ENCODE measurements around the gene KIF17. TPM values are rescaled to one million over a fixed set of nuclear protein-coding genes. Genes with fewer than 3 reads are reported as not detected.

The KIF17 gene
- total RNA-seq, 3 donors from 2014 or later (not counting 1 experiment from before 2014, with no cell fraction given), result not detected

- WGBS (ENCODE audit: insufficient coverage), result 91% methylated on average over 29 of the region's 29 CpGs
- Mint-ChIP-seq H3K4me3 (no peak overlapping the region), H3K4me1 (peaks cover 5 to 9% of the 10 kb centered on the region in 2 donors)
These were observed 3.6 kb upstream of the KIF17 start for GRCh38 chr1:20721117-20722061.

GRCh38 chr1:20720631-20721091 lies 2.9 kb upstream of the KIF17 start:
- H3K36me3 Mint-ChIP-seq, result no peaks in the 10 kb centered on the region
- intact Hi-C loops (cut with micrococcal nuclease), result no loop called here
- no peak for ATAC-seq
- Histone ChIP-seq H3K4me3 (ENCODE audit: low read length) (no peak overlapping the region), H3K4me1 (ENCODE audit: control insufficient read depth, insufficient read depth, low read length) (peaks cover 12% of the 10 kb centered on the region), H3K36me3 (ENCODE audit: control insufficient read depth, insufficient read depth, low read length) (no peaks in the 10 kb centered on the region), H3K9me3 (ENCODE audit: control insufficient read depth, insufficient read depth, low read length) (no peaks in the 10 kb centered on the region), H3K27ac (ENCODE audit: low read length) (no peak overlapping the region), H3K27me3 (ENCODE audit: control insufficient read depth, insufficient read depth, low read length) (peaks cover 10% of the 10 kb centered on the region)
- H3K27ac Mint-ChIP-seq, result no peak overlapping the region
- H3K9me3 Mint-ChIP-seq, result no peaks in the 10 kb centered on the region
- WGBS (ENCODE audit: insufficient coverage), result 92% methylated on average over 11 of the region's 12 CpGs
- peaks cover 12 to 14% of the 10 kb centered on the region in 2 donors for H3K27me3 Mint-ChIP-seq (ENCODE audit: low read depth in 2 of 2)
- no peak for TF ChIP-seq CTCF (IDR thresholded peaks at IDR 0.05)
- H3K4me3 Mint-ChIP-seq, result no peak overlapping the region
- H3K4me1 Mint-ChIP-seq, result peaks cover 5 to 13% of the 10 kb centered on the region in 2 donors
- DNase-seq, result no peak

More at GRCh38 chr1:20721117-20722061, 3.6 kb upstream of the KIF17 start:
- Histone ChIP-seq H3K9me3 (ENCODE audit: control insufficient read depth, insufficient read depth, low read length) (no peaks in the 10 kb centered on the region), H3K4me3 (ENCODE audit: low read length) (no peak overlapping the region), H3K27ac (ENCODE audit: low read length) (no peak overlapping the region), H3K27me3 (ENCODE audit: control insufficient read depth, insufficient read depth, low read length) (peaks cover 10% of the 10 kb centered on the region), H3K36me3 (ENCODE audit: control insufficient read depth, insufficient read depth, low read length) (no peaks in the 10 kb centered on the region), H3K4me1 (ENCODE audit: control insufficient read depth, insufficient read depth, low read length) (peaks cover 12% of the 10 kb centered on the region)
- ATAC-seq (no peak), DNase-seq (peak in 1 of 2 donors; percentile 11)
- Mint-ChIP-seq H3K9me3 (no peaks in the 10 kb centered on the region), H3K36me3 (no peaks in the 10 kb centered on the region), H3K27me3 (ENCODE audit: low read depth in 2 of 2) (peaks cover 7 to 10% of the 10 kb centered on the region in 2 donors), H3K27ac (no peak overlapping the region)
- intact Hi-C loops (cut with micrococcal nuclease), result no loop called here
- no peak for TF ChIP-seq CTCF (IDR thresholded peaks at IDR 0.05)

GRCh38 chr1:20719871-20720620 lies 2.2 kb upstream of the KIF17 start:
- H3K27ac Mint-ChIP-seq, result no peak overlapping the region
- 76% methylated on average over 5 of the region's 5 CpGs for WGBS (ENCODE audit: insufficient coverage)
- no peak overlapping the region for H3K4me3 Mint-ChIP-seq

More at GRCh38 chr1:20719871-20720620, 2.2 kb upstream of the KIF17 start:
- H3K4me1 ChIP-seq (ENCODE audit: control insufficient read depth, insufficient read depth, low read length), result peaks cover 12% of the 10 kb centered on the region
- ATAC-seq, result no peak
- H3K27me3 Mint-ChIP-seq (ENCODE audit: low read depth in 2 of 2), result peaks cover 12 to 16% of the 10 kb centered on the region in 2 donors
- no peak overlapping the region for H3K4me3 ChIP-seq (ENCODE audit: low read length)
- no peaks in the 10 kb centered on the region for H3K36me3 ChIP-seq (ENCODE audit: control insufficient read depth, insufficient read depth, low read length)
- no peak for DNase-seq
- no peaks in the 10 kb centered on the region for H3K9me3 ChIP-seq (ENCODE audit: control insufficient read depth, insufficient read depth, low read length)
- no peaks in the 10 kb centered on the region for H3K36me3 Mint-ChIP-seq
- no peak overlapping the region for H3K27ac ChIP-seq (ENCODE audit: low read length)
- intact Hi-C loops (cut with micrococcal nuclease), result no loop called here
- peaks cover 12% of the 10 kb centered on the region for H3K27me3 ChIP-seq (ENCODE audit: control insufficient read depth, insufficient read depth, low read length)
- no peaks in the 10 kb centered on the region for H3K9me3 Mint-ChIP-seq
- peaks cover 5 to 13% of the 10 kb centered on the region in 2 donors for H3K4me1 Mint-ChIP-seq
- TF ChIP-seq CTCF (IDR thresholded peaks at IDR 0.05), result no peak

Measured in natural killer cell (primary cell).